SK-N-SH treated with all-trans-retinoic acid at 6 μM for 48 hours (cell line): ENCODE results near the gene MRPL41.

ENCODE experiments used
- ATAC-seq: fragments of 200-7000 bp; cut with Tn5 transposase; 3 replicates; pipeline ENCODE4 v1.9.1; 2020; ENCODE audit warnings: mild to moderate bottlenecking, moderate library complexity
- ARNTL ChIP-seq: fragments of 450-650 bp; formaldehyde crosslinking; IDR thresholded peaks from 2 replicates; pipeline ENCODE4 v1.5.0; 2020; ENCODE audit warnings: low read depth, mild to moderate bottlenecking, moderate library complexity, borderline replicate concordance
- BACH2 ChIP-seq: fragments of 250-450 bp; sonication (Bioruptor Pico); IDR thresholded peaks from 2 replicates; pipeline ENCODE4 v1.9.0; 2021; ENCODE audit warnings: mild to moderate bottlenecking, borderline replicate concordance
- CREB5 ChIP-seq: fragments of 250-450 bp; sonication (Bioruptor Pico); IDR thresholded peaks from 2 replicates; pipeline ENCODE4 v1.5.1; 2020; ENCODE audit warnings: low read depth, mild to moderate bottlenecking, moderate library complexity
- CSDC2 ChIP-seq: fragments of 250-450 bp; sonication (Bioruptor Pico); IDR thresholded peaks from 2 replicates; pipeline ENCODE4 v1.5.0; 2020; ENCODE audit warnings: mild to moderate bottlenecking, moderate library complexity
- CSRNP3 ChIP-seq: fragments of 250-450 bp; sonication (Bioruptor Pico); IDR thresholded peaks from 2 replicates; pipeline ENCODE4 v1.5.1; 2021; ENCODE audit warnings: mild to moderate bottlenecking, moderate library complexity
- ESRRG ChIP-seq: fragments of 250-450 bp; sonication (Bioruptor Pico); IDR thresholded peaks from 2 replicates; pipeline ENCODE4 v1.6.1; 2021; ENCODE audit warnings: mild to moderate bottlenecking
- GLIS3 ChIP-seq: fragments of 250-450 bp; sonication (Bioruptor Pico); IDR thresholded peaks from 2 replicates; pipeline ENCODE4 v1.5.0; 2020; ENCODE audit warnings: mild to moderate bottlenecking, moderate library complexity
- ISL1 ChIP-seq: fragments of 250-450 bp; sonication (Bioruptor Pico); IDR thresholded peaks from 2 replicates; pipeline ENCODE4 v2.1.2; 2022; ENCODE audit warnings: mild to moderate bottlenecking, moderate library complexity
- OSR1 ChIP-seq: fragments of 250-450 bp; sonication (Bioruptor Pico); IDR thresholded peaks from 2 replicates; pipeline ENCODE4 v1.8.0; 2022; ENCODE audit warnings: moderate library complexity, mild to moderate bottlenecking, inconsistent platforms
- PATZ1 ChIP-seq: fragments of 250-450 bp; sonication (Bioruptor Pico); IDR thresholded peaks from 2 replicates; pipeline ENCODE4 v1.8.0; 2020; ENCODE audit warnings: mild to moderate bottlenecking, moderate library complexity, borderline replicate concordance
- POU6F1 ChIP-seq: fragments of 250-450 bp; sonication (Bioruptor Pico); IDR thresholded peaks from 2 replicates; pipeline ENCODE4 v1.8.0; 2021; ENCODE audit warnings: low read depth, mild to moderate bottlenecking, moderate library complexity, borderline replicate concordance
- PPARA ChIP-seq: fragments of 250-450 bp; sonication (Bioruptor Pico); IDR thresholded peaks from 2 replicates; pipeline ENCODE4 v1.5.0; 2020; ENCODE audit warnings: mild to moderate bottlenecking, borderline replicate concordance
- RARB ChIP-seq: fragments of 250-450 bp; sonication (Bioruptor Pico); IDR thresholded peaks from 2 replicates; pipeline ENCODE4 v1.8.0; 2021; ENCODE audit warnings: mild to moderate bottlenecking, moderate library complexity
- SNAI2 ChIP-seq: fragments of 250-450 bp; sonication (Bioruptor Pico); IDR thresholded peaks from 2 replicates; pipeline ENCODE4 v1.5.0; 2020; ENCODE audit warnings: mild to moderate bottlenecking, moderate library complexity
- TCF4 ChIP-seq: fragments of 250-450 bp; sonication (Bioruptor Pico); IDR thresholded peaks from 2 replicates; pipeline ENCODE4 v1.8.0; 2021; ENCODE audit warnings: mild to moderate bottlenecking, moderate library complexity, borderline replicate concordance
- TOX ChIP-seq: fragments of 250-450 bp; sonication (Bioruptor Pico); IDR thresholded peaks from 2 replicates; pipeline ENCODE4 v1.8.0; 2021; ENCODE audit warnings: mild to moderate bottlenecking, moderate library complexity, borderline replicate concordance
- TSHZ2 ChIP-seq: fragments of 250-450 bp; sonication (Bioruptor Pico); IDR thresholded peaks from 2 replicates; pipeline ENCODE4 v1.5.0; 2020; ENCODE audit warnings: mild to moderate bottlenecking, moderate library complexity
- ZC3H10 ChIP-seq: fragments of 250-450 bp; sonication (Bioruptor Pico); IDR thresholded peaks from 2 replicates; pipeline ENCODE4 v1.5.1; 2021; ENCODE audit warnings: mild to moderate bottlenecking, moderate library complexity
- ZFP3 ChIP-seq: fragments of 250-450 bp; sonication (Bioruptor Pico); IDR thresholded peaks from 2 replicates; pipeline ENCODE4 v1.5.0; 2020; ENCODE audit warnings: mild to moderate bottlenecking, moderate library complexity
- ZNF565 ChIP-seq: fragments of 450-650 bp; formaldehyde crosslinking; conservative IDR thresholded peaks from 2 replicates; pipeline ENCODE4 v1.5.0; 2020; ENCODE audit warnings: low read depth, mild to moderate bottlenecking, moderate library complexity
- ZNF70 ChIP-seq: fragments of 450-650 bp; formaldehyde crosslinking; IDR thresholded peaks from 2 replicates; pipeline ENCODE4 v1.5.0; 2020; ENCODE audit warnings: mild to moderate bottlenecking, moderate library complexity
- ZNF8 ChIP-seq: fragments of 450-650 bp; formaldehyde crosslinking; IDR thresholded peaks from 2 replicates; pipeline ENCODE4 v1.5.0; 2020; ENCODE audit warnings: mild to moderate bottlenecking, moderate library complexity

MRPL41 gene

GRCh38 chr9:137519553-137519952, 32.1 kb upstream of the MRPL41 start:
- TF ChIP-seq ZNF565 (no peak), ZFP3 (CRISPR knock-in tag) (no peak), ARNTL (CRISPR knock-in tag) (no peak), PATZ1 (no peak)
- ATAC-seq: no peak

GRCh38 chr9:137520614-137521404, 30.9 kb upstream of the MRPL41 start:
- no peak for ATAC-seq
- TF ChIP-seq TSHZ2 (CRISPR knock-in tag): no peak
- no peak for TF ChIP-seq CSRNP3 (CRISPR knock-in tag)
- no peak for TF ChIP-seq CREB5 (CRISPR knock-in tag)
- TF ChIP-seq BACH2 (CRISPR knock-in tag): no peak
- no peak for TF ChIP-seq RARB
- TF ChIP-seq TCF4 (CRISPR knock-in tag): no peak
- TF ChIP-seq ZC3H10 (CRISPR knock-in tag): no peak
- no peak for TF ChIP-seq CSDC2 (CRISPR knock-in tag)
- TF ChIP-seq ZNF565: no peak
- TF ChIP-seq ZNF70 (CRISPR knock-in tag): no peak
- no peak for TF ChIP-seq ZNF8 (CRISPR knock-in tag)
- TF ChIP-seq POU6F1: no peak
- TF ChIP-seq TOX (CRISPR knock-in tag): no peak
- TF ChIP-seq PPARA (CRISPR knock-in tag): no peak
- TF ChIP-seq ESRRG: no peak
- no peak for TF ChIP-seq SNAI2 (CRISPR knock-in tag)
- TF ChIP-seq ISL1: no peak
- TF ChIP-seq GLIS3 (CRISPR knock-in tag): no peak

GRCh38 chr9:137521405-137521985, 30.2 kb upstream of the MRPL41 start:
- no peak for ATAC-seq
- no peak for TF ChIP-seq TCF4 (CRISPR knock-in tag)
- TF ChIP-seq RARB: no peak
- TF ChIP-seq PPARA (CRISPR knock-in tag): no peak
- TF ChIP-seq ZC3H10 (CRISPR knock-in tag): no peak
- TF ChIP-seq ISL1: no peak
- TF ChIP-seq BACH2 (CRISPR knock-in tag): no peak
- no peak for TF ChIP-seq CREB5 (CRISPR knock-in tag)
- no peak for TF ChIP-seq TOX (CRISPR knock-in tag)
- no peak for TF ChIP-seq OSR1 (CRISPR knock-in tag)
- TF ChIP-seq ZNF70 (CRISPR knock-in tag): no peak
- no peak for TF ChIP-seq ARNTL (CRISPR knock-in tag)
- no peak for TF ChIP-seq CSDC2 (CRISPR knock-in tag)
- no peak for TF ChIP-seq GLIS3 (CRISPR knock-in tag)
- TF ChIP-seq POU6F1: no peak
- TF ChIP-seq, all 23 proteins: peak for 0
